HepG2 (cell line): ENCODE results near the gene PPP1R9A. TPM values are rescaled to one million over a fixed set of nuclear protein-coding genes. Genes with fewer than 3 reads are reported as not detected.

Experiments
- FOXJ3 ChIP-seq: sonication (generic); formaldehyde crosslinking; IDR thresholded peaks from 2 replicates; pipeline ENCODE4 v1.4.0; 2020; ENCODE audit warnings: missing genetic modification reagents, mild to moderate bottlenecking, borderline replicate concordance
- MATR3 ChIP-seq: sonication (generic); formaldehyde crosslinking; IDR thresholded peaks from 2 replicates; pipeline ENCODE4 v1.4.0; 2020; ENCODE audit warnings: missing genetic modification reagents
- NPAS2 ChIP-seq: sonication (generic); formaldehyde crosslinking; IDR thresholded peaks from 2 replicates; pipeline ENCODE4 v1.8.0; 2022; ENCODE audit warnings: mild to moderate bottlenecking, missing genetic modification reagents, borderline replicate concordance
- RXRB ChIP-seq: IDR thresholded peaks from 2 replicates; pipeline ENCODE4 v1.6.1; 2016; ENCODE audit warnings: borderline replicate concordance, missing genetic modification reagents, missing compliant biosample characterization
- SOX5 ChIP-seq: IDR thresholded peaks from 2 replicates; pipeline ENCODE4 v1.6.1; 2016; ENCODE audit warnings: borderline replicate concordance
- ZBTB4 ChIP-seq: sonication (generic); formaldehyde crosslinking; IDR thresholded peaks from 2 replicates; pipeline ENCODE4 v1.4.0; 2020; ENCODE audit warnings: missing genetic modification reagents, mild to moderate bottlenecking, borderline replicate concordance
- ZFP41 ChIP-seq: sonication (generic); formaldehyde crosslinking; IDR thresholded peaks from 2 replicates; pipeline ENCODE4 v1.4.0; 2020; ENCODE audit warnings: mild to moderate bottlenecking, missing genetic modification reagents, borderline replicate concordance
- ZNF296 ChIP-seq: sonication (generic); formaldehyde crosslinking; conservative IDR thresholded peaks from 2 replicates; pipeline ENCODE4 v1.5.0; 2020; ENCODE audit warnings: mild to moderate bottlenecking, missing genetic modification reagents
- ZNF7 ChIP-seq: IDR thresholded peaks from 2 replicates; pipeline ENCODE4 v1.6.1; 2016; ENCODE audit warnings: missing biosample characterization, missing genetic modification reagents
- ZNF720 ChIP-seq: sonication (generic); formaldehyde crosslinking; IDR thresholded peaks from 2 replicates; pipeline ENCODE4 v1.4.0; 2020; ENCODE audit warnings: missing genetic modification reagents
- ZNF792 ChIP-seq: IDR thresholded peaks from 2 replicates; pipeline ENCODE4 v1.6.1; 2016
- polyA plus RNA-seq, 8 experiments: library from polyadenylated mRNA; depleted of rRNA in 3 of 8; stranded (reverse) in 7 of 8; unstranded in 1 of 8; fragments of >200 nt; fragmentation: Illumina TruSeq in 4 of 8; extraction: Trizol in 4 of 8; gene quantifications; 2 replicates each; pipeline versions ENCODE4 v1.2.1 to v1.2.3, GENCODE V29; 2011 to 2016; ENCODE audit warnings: low read depth in 4 of 8, missing spikeins in 1 of 8, mixed read lengths in 1 of 8; ENCODE audit not compliant: insufficient read depth in 1 of 8
- total RNA-seq, 5 experiments: library from RNA; depleted of rRNA; stranded (reverse); fragments of >200 nt; fragmentation: Illumina TruSeq; extraction: Trizol; gene quantifications; 2 replicates each; pipeline ENCODE4 v1.2.3, GENCODE V29; 2016; ENCODE audit warnings: low read depth in 1 of 5
- TF ChIP-seq, protein P1 (sequence below): sonication (generic); formaldehyde crosslinking; IDR thresholded peaks from 2 replicates; pipeline ENCODE4 v1.8.0; 2022; ENCODE audit warnings: mild to moderate bottlenecking, missing genetic modification reagents, moderate library complexity

Gene PPP1R9A
- total and polyA plus RNA-seq, 2 of the 13 experiments (the other 11 are each of a cell fraction or from before 2014, with no cell fraction given) = 11.4 to 31.9 TPM

- TF ChIP-seq ZBTB4 = no peak
- no peak for TF ChIP-seq ZNF296 (CRISPR knock-in tag)
- TF ChIP-seq, protein P1, sequence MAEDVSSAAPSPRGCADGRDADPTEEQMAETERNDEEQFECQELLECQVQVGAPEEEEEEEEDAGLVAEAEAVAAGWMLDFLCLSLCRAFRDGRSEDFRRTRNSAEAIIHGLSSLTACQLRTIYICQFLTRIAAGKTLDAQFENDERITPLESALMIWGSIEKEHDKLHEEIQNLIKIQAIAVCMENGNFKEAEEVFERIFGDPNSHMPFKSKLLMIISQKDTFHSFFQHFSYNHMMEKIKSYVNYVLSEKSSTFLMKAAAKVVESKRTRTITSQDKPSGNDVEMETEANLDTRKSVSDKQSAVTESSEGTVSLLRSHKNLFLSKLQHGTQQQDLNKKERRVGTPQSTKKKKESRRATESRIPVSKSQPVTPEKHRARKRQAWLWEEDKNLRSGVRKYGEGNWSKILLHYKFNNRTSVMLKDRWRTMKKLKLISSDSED (CRISPR knock-in tag) = no peak
- TF ChIP-seq SOX5 (CRISPR knock-in tag) = no peak
- no peak for TF ChIP-seq ZNF720
- no peak for TF ChIP-seq RXRB
- no peak for TF ChIP-seq ZNF792 (CRISPR knock-in tag)
- no peak for TF ChIP-seq ZFP41 (CRISPR knock-in tag)
- TF ChIP-seq FOXJ3 = no peak
- TF ChIP-seq ZNF7 (CRISPR knock-in tag) = no peak
- TF ChIP-seq NPAS2 = no peak
- no peak for TF ChIP-seq MATR3 (CRISPR knock-in tag)
Measured at GRCh38 chr7:94913391-94913790, 6.0 kb downstream of the PPP1R9A start (continued).
